NCI-H1417 treated with DMSO at 0.1 percent for 48 hours (cell line): ENCODE measurements around the gene LPIN3.
"Not testable (repeated sequence)": the region's sequence is repeated elsewhere in the genome, so short reads cannot be mapped to it uniquely, and the experiment has no call there.

ENCODE experiments used
- DNase-seq: peaks from one replicate; lab custom pipeline; 2025; lab: John Stamatoyannopoulos, UW

The LPIN3 gene, protein sequence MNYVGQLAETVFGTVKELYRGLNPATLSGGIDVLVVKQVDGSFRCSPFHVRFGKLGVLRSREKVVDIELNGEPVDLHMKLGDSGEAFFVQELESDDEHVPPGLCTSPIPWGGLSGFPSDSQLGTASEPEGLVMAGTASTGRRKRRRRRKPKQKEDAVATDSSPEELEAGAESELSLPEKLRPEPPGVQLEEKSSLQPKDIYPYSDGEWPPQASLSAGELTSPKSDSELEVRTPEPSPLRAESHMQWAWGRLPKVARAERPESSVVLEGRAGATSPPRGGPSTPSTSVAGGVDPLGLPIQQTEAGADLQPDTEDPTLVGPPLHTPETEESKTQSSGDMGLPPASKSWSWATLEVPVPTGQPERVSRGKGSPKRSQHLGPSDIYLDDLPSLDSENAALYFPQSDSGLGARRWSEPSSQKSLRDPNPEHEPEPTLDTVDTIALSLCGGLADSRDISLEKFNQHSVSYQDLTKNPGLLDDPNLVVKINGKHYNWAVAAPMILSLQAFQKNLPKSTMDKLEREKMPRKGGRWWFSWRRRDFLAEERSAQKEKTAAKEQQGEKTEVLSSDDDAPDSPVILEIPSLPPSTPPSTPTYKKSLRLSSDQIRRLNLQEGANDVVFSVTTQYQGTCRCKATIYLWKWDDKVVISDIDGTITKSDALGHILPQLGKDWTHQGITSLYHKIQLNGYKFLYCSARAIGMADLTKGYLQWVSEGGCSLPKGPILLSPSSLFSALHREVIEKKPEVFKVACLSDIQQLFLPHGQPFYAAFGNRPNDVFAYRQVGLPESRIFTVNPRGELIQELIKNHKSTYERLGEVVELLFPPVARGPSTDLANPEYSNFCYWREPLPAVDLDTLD

DNA sequence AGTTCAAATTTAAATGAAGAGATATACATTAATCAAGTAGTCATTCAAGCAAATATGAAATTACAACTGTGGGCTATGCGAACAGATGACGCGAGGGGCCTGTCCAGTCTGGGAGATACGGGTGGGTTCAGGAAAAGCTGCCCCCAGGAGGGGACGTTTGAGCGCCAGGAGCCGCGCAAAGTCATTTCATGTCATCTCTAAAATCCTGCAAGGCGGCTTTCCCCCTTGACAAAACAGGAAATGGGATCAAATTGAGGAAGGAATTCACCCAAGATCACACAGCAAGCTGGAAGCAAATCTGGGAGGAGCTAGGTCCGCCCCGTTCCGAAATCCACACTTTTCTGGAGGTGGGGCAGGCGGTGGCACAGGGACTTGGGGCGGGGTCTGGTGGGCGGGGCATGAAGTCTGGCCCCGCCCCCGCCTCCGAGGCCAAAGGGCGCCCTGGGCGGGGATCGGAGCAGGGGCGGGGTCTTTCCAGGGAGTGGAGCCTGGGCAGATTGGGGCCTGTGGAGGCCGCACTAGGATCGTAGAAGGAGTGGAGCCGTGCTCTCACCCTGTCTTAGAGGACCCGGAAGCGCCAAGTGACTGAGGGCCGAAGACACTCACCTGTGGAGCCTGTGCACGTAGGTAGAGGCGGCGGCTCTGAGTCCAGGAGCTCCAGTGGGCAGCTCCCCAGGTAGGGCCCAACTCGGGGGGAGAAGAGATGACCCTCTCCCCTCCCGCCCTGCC is at the start of gene LPIN3:
LPIN3 (plus strand) TSS at position 495 of the 729 bp plus-strand sequence. CDS start 4,983 bp downstream, outside the sequence.
- DNase-seq: peak; percentile 53

DNA sequence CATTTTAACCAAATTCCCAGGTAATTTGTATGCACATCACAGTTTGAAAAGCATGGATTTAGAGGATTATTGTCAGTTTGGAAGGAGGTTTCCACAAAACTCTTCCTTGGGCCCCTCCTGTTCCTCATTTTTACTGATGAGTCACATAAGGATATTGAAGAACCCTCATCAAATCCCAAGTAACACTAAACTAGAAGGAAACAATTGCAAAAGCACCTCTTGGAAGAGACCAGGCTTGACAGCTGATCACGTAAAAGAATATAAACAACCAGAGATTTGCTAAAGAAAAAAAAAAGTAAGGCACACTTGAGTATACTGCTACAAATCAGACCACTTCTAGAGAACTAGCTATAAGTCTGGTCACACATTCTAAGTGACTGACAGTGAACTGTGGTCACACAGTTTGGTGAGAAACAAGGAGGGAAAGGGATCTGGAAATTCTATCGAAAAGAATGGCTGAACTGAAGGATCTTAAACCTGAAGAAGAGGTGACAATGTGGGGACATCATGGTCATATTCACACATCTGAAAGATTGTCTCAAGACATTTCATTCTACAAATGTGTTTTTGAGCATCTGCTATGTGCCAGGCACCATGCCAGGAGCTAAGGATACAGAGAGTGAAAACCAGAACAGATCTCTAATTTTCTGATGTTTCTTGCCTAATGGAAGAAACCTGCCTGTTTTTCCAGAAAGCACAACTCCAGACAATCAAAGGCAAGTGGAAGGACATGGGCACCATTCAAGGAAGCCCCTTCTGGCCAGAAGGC is 47.2 kb upstream of the LPIN3 start:
- no peak for DNase-seq

DNA sequence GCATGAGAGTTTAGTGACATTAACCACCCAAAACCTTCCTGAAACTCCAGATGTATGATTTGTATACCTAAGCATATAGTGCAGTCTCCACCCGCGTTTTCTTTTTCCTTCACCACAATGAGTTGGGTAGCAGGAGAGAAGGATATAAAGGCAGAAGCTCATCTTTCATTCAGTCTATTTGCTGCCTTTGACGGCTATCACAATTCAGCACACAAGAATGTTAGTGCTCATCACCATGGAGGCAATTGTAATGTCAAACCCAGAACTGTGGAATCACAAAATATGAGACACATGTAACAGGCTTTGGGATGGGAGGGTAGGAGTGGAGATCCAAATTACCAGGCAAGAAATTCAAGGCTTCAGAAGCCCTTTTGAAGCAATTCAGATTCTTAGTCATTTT is 40.7 kb upstream of the LPIN3 start:
- no peak for DNase-seq

DNA sequence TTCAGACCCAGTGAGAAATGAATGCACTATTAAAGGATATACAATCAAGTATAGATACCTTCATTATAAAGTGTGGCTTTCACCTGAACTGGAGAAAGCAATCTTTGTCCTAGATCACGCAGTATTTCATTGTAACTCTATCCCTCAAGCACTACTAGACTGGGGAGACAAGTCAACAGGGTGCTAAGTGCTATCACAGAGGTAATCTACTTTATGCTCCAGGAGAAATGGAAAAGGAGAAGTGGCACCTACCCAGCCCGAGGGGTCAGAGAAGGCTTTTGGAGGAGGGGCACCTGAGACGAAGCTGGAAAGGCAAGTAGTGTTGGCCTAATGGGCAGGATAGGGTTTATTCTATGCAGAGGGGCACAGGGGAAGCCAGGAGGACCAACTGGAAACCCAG is 40.2 kb upstream of the LPIN3 start:
- no peak for DNase-seq

DNA sequence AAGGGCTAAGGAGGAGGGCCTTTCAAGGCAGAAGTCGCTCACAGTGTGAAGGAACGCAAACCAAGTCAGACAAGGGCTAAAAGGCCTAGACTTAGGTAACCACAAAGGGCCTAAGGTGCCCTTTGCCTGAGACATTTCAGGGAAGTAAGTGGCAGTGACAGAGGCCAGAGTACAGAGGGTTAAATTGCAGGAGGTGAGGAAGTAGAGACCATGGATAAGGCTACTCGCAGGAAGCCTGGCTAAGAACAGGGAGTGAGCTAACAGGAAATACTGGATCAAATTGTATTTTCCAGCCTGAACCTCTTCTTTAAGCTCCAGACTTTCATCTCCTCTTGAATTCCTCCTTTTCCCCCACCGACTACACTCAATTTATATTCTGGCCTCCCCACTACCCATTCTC is 39.7 kb upstream of the LPIN3 start:
- no peak for DNase-seq

DNA sequence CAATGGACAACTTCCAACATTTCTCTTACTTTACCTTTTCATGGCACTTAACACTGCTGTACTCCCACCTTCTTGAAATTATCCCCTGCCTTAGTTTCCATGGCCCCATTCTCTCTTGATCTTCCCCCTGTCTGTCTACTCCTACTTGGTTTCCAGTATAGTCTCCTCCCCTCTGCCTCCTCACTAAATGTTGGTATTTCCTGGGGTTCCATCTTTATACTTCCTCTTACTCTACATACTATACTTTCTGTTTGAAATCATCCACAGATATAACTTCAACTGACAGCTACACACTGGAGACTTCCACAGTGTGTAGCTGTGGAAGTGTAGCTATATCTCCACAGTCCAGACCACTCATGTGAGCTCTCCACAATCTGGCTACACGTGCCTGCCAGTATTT is 36.6 kb upstream of the LPIN3 start:
- DNase-seq: no peak

DNA sequence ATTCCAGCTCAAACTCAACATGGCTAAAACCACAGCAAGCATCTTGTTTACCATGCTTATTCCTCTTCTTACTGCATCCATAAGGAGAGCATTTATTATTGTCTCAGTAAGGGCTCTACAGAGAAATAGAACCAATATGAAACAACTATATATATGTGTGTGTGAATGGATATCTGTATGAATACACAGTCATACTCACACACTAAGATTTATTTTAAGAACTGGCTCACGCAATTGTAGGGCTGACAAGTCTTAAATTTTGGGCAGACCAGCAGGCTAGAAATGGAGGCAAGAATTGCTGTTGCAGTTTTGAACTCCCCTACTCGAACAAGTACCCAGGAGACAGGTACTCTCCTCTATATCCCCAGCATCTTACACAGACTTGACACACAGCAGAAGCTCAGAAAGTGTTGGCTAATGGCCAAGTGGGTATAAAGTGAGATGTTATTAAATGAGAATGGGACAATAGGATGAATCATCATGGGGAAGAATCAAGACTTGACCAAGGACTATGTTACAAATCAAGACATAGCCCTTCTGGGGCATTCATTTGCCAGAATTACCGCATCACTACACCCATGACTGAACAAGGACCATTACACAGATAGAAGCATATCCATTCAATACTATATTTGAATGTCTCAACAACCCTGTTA is 36.1 kb upstream of the LPIN3 start:
- DNase-seq: no peak

DNA sequence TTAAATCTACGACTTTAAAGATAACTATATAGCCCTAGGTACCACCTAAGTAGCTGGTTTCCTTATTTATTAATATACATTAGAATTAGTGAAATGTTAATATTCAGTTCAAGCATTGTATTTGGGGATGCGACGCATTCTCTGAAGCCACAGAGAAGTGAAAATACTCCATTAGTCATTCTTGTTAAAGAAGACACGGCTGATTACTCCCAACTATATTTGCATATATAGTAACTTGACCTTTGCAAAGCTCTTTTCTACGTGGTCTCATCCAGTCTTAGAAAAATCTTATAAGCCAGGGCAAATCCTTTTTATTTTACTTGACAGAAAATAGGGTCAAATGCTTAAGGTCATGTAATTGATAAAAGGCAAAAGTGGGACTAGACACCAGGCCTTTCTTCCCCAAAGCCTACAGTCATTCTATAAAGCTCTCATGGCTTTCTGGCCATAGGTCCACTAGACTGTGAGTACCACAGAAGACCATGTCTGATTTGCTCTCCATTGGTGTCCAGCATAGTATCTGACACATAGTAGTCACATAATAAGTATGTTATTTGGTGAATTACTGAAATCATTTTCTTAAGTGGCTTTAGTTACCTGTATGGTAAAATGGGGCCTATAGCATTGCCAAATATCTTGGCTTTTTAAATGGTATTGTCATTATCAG is 34.4 kb upstream of the LPIN3 start:
- no peak for DNase-seq

DNA sequence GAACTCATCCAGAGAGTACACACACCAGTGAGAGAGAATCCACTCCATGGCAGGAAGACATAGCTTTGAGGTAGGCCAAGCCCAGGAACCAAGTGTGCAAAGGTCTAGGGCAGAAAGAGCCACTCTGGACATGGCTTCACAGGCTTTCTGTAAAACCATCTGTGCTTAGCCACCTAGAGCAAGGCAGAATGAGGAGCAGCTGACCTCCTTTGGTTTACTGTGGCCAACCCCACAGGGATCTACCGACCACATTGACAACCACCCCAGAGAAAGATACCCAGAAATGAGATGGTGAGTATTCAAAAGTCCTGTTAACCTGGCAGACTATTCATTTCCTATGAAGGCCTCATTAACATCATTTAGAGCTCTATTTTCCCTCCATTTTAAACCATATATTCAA is 33.6 kb upstream of the LPIN3 start:
- DNase-seq: no peak

DNA sequence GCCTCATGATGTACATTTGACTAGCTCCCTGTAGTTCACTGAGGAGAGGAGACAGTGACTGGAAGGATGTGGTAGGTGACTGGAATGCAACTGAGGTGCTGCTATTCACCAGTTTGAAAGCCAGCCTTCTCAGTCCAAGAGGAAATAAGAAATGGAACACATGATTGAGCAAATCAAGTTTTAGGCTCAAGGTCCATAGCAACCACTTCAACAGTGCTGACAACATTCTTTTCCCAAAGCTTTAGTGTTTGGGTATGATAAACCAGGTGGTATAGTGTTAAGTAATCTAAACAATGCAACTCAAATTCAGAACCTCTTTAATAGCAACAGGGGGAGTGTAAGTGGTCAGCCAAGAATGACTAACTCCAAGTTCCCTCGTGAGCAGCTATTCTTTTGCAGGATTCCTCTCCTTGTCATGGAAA is 32.3 kb upstream of the LPIN3 start:
- no peak for DNase-seq

DNA sequence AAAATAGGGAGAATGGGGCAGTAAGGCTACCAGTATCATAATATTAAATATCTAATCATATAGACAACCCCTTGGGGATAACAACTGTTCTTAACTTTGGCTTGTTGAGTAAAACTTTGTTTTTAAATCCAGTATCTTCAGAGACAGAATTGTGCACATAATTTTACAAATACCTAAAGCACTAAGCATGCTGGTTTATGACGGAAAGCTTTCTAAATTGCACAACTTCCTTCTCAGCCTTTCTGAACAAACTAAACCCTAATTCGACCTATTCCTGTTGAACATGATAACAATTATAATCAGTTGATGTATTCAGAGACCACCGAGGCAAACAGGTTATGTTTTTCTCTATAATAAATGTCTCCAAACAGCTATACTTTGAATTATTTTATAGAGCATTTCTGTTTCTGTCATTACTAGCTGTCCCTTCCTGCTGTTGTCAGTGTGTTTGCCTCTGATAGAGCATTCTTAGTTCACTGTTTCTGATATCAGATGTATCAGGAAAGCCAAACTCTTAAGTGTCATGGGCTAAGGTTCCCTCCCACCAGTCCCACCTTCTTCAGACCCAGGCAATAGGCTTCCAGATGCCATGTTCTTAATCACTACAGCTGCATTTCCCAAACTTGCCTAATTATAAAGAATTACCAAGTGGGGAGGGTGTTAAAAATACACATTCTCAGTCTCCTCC is 31.8 kb upstream of the LPIN3 start:
- DNase-seq: no peak

DNA sequence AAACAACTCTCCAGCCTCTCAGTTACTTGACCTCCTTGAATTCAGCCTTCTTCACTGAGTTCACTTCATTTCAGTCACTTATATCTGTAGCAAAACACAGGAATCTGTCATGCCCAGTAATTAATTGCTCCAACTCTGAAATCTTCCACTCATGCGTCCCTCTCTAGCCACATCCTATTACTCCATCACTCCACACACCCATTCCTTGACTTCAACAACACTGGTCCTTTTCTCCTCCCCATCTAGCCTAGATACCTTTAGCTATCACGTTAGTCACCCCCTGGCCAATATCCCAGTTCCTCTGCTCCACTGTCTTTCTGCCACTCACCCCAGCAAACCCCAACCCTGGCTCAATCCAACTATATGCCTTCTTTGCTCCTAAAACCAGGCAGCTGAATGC is 30.8 kb upstream of the LPIN3 start:
- DNase-seq: no peak

DNA sequence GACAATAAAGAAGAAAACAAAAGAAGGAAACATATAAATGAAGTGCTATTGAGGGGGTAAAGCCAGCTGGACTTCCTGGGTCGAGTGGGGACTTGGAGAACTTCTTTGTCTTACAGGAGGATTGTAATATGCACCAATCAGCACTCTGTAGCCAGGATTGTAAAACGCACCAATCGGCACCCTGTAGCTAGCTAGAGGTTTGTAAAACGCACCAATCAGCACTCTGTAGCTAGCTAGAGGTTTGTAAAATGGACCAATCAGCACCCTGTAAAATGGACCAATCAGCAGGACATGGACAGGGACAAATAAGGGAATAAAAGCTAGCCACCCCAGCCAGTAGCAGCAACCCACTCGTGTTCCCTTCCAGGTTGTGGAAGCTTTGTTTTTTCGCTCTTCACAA is 28.6 kb upstream of the LPIN3 start:
- not testable (repeated sequence) for DNase-seq

DNA sequence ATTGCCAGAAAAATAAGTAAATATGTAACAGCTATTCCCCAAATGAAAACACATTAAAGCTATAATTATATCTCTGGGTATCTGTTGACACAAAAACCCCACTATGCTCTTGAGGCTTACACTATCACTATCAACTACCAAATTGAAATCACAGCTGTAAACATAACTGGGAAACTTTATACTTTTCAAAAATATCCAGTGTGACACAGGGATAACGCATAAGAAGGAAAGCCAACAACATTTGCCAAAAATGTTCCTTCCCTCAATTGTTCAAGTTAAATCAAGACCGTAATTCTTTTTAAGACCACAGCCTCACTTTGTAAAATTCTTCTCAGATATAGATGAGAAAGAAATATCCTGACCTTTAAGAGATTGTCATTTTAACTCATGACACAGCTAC is 26.2 kb upstream of the LPIN3 start:
- DNase-seq: no peak

DNA sequence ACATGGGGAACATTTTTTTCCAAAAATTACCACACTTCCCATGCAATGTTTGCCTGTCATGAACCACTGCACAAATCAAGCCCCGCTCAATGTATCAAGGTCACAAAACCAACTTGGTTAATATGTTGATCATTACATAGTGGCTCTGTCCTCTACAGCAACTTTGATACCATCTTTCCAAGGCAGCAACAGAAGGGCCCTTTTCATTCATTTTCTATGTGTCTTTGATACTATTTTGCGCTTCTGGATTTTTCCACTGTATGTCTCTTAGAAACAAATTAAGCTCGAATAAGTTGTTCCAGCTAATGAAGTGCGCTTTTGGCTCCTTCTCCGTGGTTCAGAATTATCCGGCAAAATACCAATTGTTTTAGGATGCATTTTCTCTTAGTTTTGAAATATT is 24.6 kb upstream of the LPIN3 start:
- DNase-seq: no peak

DNA sequence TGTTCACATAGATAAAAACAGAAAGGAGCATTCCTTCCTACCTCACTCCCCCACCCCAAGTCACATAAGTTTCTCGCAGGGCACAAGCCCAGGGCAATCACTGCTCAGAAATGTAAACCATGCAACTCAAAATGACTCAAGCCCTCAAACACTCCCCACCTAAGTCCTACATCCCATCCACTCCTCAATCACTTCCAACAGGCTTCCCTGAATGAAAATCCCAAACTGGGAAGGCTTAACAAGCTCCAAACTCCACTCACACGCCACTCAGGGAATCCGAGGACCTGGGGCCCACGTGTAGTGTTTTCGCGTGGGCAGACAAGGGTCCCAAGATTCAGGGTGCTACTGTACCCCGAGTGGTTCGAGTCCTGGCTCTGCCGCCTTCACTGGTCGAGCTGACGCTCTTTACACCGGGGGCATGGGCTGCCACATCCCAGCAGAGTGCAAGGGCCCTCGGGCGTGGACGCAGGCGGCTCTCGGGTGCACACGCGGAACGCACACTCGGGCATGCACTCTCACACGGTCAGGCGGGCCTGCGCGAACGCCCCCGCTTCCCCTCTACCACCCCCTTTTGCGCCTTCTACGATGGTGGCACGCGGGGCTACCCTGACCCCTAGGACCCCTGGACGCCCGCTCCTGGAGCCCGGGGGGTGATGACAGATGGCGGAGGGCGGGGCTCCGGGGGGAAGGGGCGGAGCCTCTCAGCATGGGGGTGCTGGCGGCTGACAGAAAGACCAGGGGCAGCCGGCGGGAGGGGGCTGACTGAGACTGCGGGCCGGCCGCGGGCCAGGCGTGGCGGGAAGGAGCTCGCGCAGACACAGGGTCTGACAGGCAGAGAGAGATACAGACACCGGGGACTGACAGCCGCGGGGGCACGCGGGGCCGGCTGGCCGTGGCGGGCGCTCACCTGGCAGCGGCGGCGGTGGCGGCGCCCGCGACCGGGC is 23.7 kb upstream of the LPIN3 start:
- DNase-seq: no peak

DNA sequence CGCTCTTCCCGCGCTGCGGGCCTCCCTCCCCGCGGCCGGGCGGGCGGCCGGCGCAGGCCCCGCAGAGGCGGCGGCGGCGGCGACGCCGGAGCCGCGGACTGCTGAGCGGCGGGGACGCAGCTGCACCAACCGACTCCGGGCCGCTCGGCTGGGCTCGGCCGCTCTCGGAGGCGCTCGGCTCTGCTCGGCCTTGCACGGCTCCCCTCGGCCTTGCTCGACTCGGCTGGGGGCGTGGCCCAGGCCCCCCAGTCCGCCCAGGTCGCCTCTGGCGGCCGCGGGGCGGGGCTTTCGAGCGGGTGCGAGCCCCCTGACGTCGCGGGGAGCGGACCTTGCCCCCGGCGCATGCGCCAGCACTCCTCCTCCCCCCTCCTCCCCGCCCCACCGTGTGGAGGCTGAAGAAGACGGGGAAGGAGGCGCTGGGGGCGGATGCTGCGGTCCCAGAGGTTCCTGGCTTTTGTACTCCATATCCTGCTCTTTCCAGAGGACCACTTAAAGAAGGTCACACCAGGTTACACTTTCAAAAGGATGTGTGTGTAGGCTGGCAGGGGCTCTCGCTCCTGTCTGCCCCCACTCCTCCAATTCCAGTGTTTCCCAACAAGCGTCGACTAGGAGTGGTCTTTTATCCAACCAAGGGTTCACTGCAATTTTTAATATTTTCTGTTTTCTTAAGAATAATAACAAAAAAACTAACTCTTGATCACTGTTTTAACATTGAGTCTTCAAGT is 22.9 kb upstream of the LPIN3 start, which contains the start of gene ZHX3:
ZHX3 (minus strand) TSS at position 186 of the 725 bp plus-strand sequence. CDS start 112,815 bp downstream, outside the sequence.
- DNase-seq: peak; percentile 79

DNA sequence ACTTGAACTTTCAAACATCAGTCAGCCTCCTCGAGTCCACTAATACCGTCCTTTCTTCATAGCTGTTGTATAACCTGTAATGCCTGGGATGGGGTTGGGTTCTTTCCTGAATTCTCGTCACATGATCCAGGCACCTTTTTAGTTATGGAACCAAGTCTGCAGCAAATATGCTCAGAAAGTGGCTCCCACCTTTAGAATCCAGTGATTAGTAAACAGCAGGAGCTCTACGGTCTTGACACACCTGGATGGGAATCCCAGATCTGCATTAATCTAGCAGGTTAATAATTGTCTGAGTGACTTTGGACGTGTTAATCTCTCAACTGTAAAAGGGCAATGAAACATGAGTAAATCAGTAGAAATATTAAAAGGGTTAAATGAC is 22.4 kb upstream of the LPIN3 start:
- DNase-seq: no peak
